Tibial nerve (tissue), 4 donors: ENCODE results near the gene RAB11FIP4.

Experiments used
- EP300 ChIP-seq, 2 donors: sonication (generic); formaldehyde crosslinking; IDR thresholded peaks; one replicate each; pipeline ENCODE4 v1.6.1; 2017; ENCODE audit warnings: antibody characterized with exemption in 2 of 2, mild to moderate bottlenecking in 1 of 2
- POLR2A ChIP-seq, 2 donors: fragments of 450-650 bp; IDR thresholded peaks; one replicate each; pipeline ENCODE4 v1.6.1; 2017; ENCODE audit warnings: antibody characterized with exemption in 2 of 2, mild to moderate bottlenecking in 2 of 2, moderate library complexity in 2 of 2
- TF ChIP-seq, protein P1 (sequence below), 5 experiments: fragments of 200-600 bp in 3 of 5; fragments of 450-650 bp in 2 of 5; sonication (generic) in 3 of 5; IDR thresholded peaks; one replicate each; pipeline ENCODE4 v1.5.1; 2016 to 2019; ENCODE audit warnings: antibody characterized with exemption in 5 of 5, mild to moderate bottlenecking in 3 of 5, moderate library complexity in 2 of 5

DNA sequence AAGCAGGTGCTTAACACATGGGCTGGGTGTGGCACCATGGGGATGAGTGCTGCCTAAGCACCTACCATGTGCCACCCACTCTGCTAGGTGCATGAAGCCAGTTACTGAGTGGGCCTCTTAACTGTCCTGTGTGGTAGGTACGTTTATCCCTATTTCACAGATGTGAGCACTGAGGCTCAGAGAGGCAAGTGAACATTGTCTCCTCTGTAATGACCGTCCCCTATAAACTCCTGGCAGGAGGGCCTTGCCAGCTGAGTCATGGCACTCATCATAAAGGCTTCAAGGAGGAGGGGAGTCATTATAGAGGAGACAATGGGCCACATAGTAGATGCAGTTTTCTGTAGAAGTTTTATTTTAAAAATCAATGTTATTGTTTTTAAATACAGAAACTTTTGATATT is 79.1 kb downstream of the RAB11FIP4 start:
- TF ChIP-seq, protein P1, sequence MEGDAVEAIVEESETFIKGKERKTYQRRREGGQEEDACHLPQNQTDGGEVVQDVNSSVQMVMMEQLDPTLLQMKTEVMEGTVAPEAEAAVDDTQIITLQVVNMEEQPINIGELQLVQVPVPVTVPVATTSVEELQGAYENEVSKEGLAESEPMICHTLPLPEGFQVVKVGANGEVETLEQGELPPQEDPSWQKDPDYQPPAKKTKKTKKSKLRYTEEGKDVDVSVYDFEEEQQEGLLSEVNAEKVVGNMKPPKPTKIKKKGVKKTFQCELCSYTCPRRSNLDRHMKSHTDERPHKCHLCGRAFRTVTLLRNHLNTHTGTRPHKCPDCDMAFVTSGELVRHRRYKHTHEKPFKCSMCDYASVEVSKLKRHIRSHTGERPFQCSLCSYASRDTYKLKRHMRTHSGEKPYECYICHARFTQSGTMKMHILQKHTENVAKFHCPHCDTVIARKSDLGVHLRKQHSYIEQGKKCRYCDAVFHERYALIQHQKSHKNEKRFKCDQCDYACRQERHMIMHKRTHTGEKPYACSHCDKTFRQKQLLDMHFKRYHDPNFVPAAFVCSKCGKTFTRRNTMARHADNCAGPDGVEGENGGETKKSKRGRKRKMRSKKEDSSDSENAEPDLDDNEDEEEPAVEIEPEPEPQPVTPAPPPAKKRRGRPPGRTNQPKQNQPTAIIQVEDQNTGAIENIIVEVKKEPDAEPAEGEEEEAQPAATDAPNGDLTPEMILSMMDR (IDR thresholded peaks at IDR 0.05): no peak
- TF ChIP-seq POLR2A (IDR thresholded peaks at IDR 0.05) (no peak), EP300 (IDR thresholded peaks at IDR 0.05) (no peak)
